OCI-LY1 (cell line): ENCODE measurements around the gene TEX52.

ENCODE experiments used
- H2AFZ ChIP-seq: fragments of 200-600 bp; sonication (generic), shearing (Covaris generic); 2 replicates; pipeline ENCODE4 v1.6.0; 2014; ENCODE audit warnings: antibody characterized with exemption, mild to moderate bottlenecking, low read length
- H3F3A ChIP-seq: fragments of 200-600 bp; sonication (generic), shearing (Covaris generic); 2 replicates; pipeline ENCODE4 v1.6.0; 2014; ENCODE audit warnings: mild to moderate bottlenecking, antibody characterized with exemption, low read length, moderate library complexity; ENCODE audit not compliant: insufficient read depth
- H3K27ac ChIP-seq: fragments of 200-600 bp; sonication (generic); 2 replicates; pipeline ENCODE4 v1.5.1; 2014; ENCODE audit warnings: low read length, mixed run types, mild to moderate bottlenecking, low read depth; ENCODE audit not compliant: poor library complexity, severe bottlenecking
- H3K27me3 ChIP-seq: fragments of 200-600 bp; sonication (generic); 2 replicates; pipeline ENCODE4 v1.6.0; 2014; ENCODE audit warnings: antibody characterized with exemption, mild to moderate bottlenecking, low read length, moderate library complexity; ENCODE audit not compliant: insufficient read depth
- H3K36me3 ChIP-seq: fragments of 200-600 bp; sonication (generic); 2 replicates; pipeline ENCODE4 v1.6.1; 2014; ENCODE audit warnings: mild to moderate bottlenecking, antibody characterized with exemption, low read length, moderate library complexity, mixed read lengths; ENCODE audit not compliant: insufficient read depth
- H3K4me1 ChIP-seq: fragments of 200-600 bp; sonication (generic); 2 replicates; pipeline ENCODE4 v1.5.1; 2014; ENCODE audit warnings: mild to moderate bottlenecking, low read length, moderate library complexity; ENCODE audit not compliant: insufficient read depth, severe bottlenecking
- H3K4me2 ChIP-seq: fragments of 200-600 bp; sonication (generic), shearing (Covaris generic); 2 replicates; pipeline ENCODE4 v1.6.1; 2014; ENCODE audit warnings: low read length
- H3K4me3 ChIP-seq: fragments of 200-600 bp; sonication (generic); 2 replicates; pipeline ENCODE4 v1.5.1; 2014; ENCODE audit warnings: low read length, low read depth, mild to moderate bottlenecking, mixed read lengths; ENCODE audit not compliant: poor library complexity, severe bottlenecking
- H3K79me2 ChIP-seq: fragments of 200-600 bp; shearing (Covaris generic); 2 replicates; pipeline ENCODE4 v1.6.1; 2016; ENCODE audit warnings: mixed run types, low read length, mixed read lengths; ENCODE audit not compliant: insufficient read depth
- H3K9ac ChIP-seq: fragments of 200-600 bp; sonication (generic), shearing (Covaris generic); 2 replicates; pipeline ENCODE4 v1.6.1; 2014; ENCODE audit warnings: mild to moderate bottlenecking, low read length, mixed read lengths
- H3K9me2 ChIP-seq: fragments of 200-600 bp; sonication (generic), shearing (Covaris generic); 2 replicates; pipeline ENCODE4 v1.6.1; 2014; ENCODE audit warnings: low read depth, mild to moderate bottlenecking, low read length, mixed read lengths
- H3K9me3 ChIP-seq: fragments of 200-600 bp; shearing (Covaris generic); 2 replicates; pipeline ENCODE4 v1.6.1; 2014; ENCODE audit warnings: low read length, mixed read lengths
- H4K20me1 ChIP-seq: fragments of 200-600 bp; sonication (generic), shearing (Covaris generic); 2 replicates; pipeline ENCODE4 v1.6.0; 2016; ENCODE audit warnings: mild to moderate bottlenecking, low read length; ENCODE audit not compliant: insufficient read depth
- EZH2 ChIP-seq: fragments of 200-600 bp; sonication (generic), shearing (Covaris generic); IDR thresholded peaks from 2 replicates; pipeline ENCODE4 v1.8.0; 2017; ENCODE audit warnings: borderline replicate concordance, mixed run types, mild to moderate bottlenecking, antibody characterized with exemption, low read length, moderate library complexity, mixed read lengths
- TF ChIP-seq, protein P1 (sequence below): fragments of 200-600 bp; sonication (generic), shearing (Covaris generic); IDR thresholded peaks from 2 replicates; pipeline ENCODE4 v1.5.1; 2017; ENCODE audit warnings: mild to moderate bottlenecking, antibody characterized with exemption, low read length, moderate library complexity, mixed read lengths

Gene TEX52

DNA sequence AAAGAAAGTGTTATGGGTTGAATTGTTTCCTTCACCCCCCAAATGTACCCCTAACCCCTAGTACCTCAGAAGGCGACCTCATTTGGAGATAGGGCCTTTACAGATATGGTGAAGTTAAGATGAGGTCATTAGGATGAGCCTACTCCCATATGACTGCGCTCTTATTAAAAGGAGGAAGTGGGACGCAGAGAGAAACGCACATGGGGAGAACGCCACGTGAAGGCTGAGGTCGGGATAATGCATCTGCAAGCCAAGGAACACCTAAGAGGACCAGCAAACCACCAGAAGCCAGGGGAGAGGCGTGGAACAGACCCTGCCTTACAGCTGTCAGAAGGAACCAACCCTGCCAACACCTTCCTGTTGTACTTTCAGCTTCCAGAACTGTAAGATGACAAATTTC is 20.3 kb downstream of the TEX52 start:
- H3K4me1 ChIP-seq: peaks cover 13% of the 10 kb centered on the region
- no peak overlapping the region for H2AFZ ChIP-seq
- no peak overlapping the region for H3K9ac ChIP-seq
- H3K4me3 ChIP-seq: no peak overlapping the region
- no peaks in the 10 kb centered on the region for H3K9me3 ChIP-seq
- H3K36me3 ChIP-seq: no peaks in the 10 kb centered on the region
- H3K79me2 ChIP-seq: no peaks in the 10 kb centered on the region
- no peaks in the 10 kb centered on the region for H3K27me3 ChIP-seq
- H3K4me2 ChIP-seq: no peak overlapping the region
- H3K9me2 ChIP-seq: no peaks in the 10 kb centered on the region
- no peak overlapping the region for H3K27ac ChIP-seq
- TF ChIP-seq, protein P1, sequence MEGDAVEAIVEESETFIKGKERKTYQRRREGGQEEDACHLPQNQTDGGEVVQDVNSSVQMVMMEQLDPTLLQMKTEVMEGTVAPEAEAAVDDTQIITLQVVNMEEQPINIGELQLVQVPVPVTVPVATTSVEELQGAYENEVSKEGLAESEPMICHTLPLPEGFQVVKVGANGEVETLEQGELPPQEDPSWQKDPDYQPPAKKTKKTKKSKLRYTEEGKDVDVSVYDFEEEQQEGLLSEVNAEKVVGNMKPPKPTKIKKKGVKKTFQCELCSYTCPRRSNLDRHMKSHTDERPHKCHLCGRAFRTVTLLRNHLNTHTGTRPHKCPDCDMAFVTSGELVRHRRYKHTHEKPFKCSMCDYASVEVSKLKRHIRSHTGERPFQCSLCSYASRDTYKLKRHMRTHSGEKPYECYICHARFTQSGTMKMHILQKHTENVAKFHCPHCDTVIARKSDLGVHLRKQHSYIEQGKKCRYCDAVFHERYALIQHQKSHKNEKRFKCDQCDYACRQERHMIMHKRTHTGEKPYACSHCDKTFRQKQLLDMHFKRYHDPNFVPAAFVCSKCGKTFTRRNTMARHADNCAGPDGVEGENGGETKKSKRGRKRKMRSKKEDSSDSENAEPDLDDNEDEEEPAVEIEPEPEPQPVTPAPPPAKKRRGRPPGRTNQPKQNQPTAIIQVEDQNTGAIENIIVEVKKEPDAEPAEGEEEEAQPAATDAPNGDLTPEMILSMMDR: no peak
- no peak for TF ChIP-seq EZH2
- H4K20me1 ChIP-seq: no peaks in the 10 kb centered on the region
- no peaks in the 10 kb centered on the region for H3F3A ChIP-seq

DNA sequence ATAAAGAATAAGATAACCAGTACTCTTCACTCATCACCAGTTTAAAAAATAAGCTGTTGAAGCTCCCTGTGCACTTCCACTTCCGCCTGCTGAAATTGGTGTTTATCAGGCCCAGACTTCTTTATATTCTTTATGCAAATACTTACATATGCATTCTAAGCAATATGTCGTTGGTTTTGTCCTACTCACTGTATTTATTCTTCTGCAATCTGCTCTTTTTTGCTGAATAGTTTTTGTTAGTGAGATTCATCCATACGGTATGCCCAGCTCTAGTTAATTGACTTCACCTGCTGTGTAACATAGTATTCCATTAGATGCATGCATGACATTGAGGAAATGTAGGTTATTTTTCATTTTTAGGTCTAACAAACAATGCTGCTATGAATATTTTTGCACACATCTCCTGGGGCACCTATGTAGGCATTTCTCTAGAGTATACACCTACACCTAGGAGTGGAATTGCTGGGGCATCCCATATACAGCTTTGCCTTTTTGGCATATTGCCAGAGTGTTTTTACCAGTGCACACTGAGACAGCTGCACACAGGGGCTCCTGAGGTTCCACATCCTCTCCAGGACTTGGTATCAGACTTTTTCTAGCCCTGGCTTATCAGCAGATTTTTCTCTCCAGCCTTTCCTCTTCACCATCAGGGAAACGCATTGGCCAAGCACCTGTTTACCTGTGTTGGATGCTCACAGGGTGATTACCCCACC is 21.0 kb downstream of the TEX52 start:
- H3K36me3 ChIP-seq: no peaks in the 10 kb centered on the region
- no peak overlapping the region for H3K4me2 ChIP-seq
- H4K20me1 ChIP-seq: no peaks in the 10 kb centered on the region
- H3K9me3 ChIP-seq: no peaks in the 10 kb centered on the region
- H3K4me1 ChIP-seq: peaks cover 13% of the 10 kb centered on the region
- H3K27me3 ChIP-seq: no peaks in the 10 kb centered on the region
- TF ChIP-seq, protein P1: no peak
- no peak for TF ChIP-seq EZH2
- H3K9me2 ChIP-seq: no peaks in the 10 kb centered on the region
- no peak overlapping the region for H3K27ac ChIP-seq
- no peak overlapping the region for H3K9ac ChIP-seq
- H3F3A ChIP-seq: no peaks in the 10 kb centered on the region
- H3K79me2 ChIP-seq: no peaks in the 10 kb centered on the region
- no peak overlapping the region for H3K4me3 ChIP-seq
- no peak overlapping the region for H2AFZ ChIP-seq

DNA sequence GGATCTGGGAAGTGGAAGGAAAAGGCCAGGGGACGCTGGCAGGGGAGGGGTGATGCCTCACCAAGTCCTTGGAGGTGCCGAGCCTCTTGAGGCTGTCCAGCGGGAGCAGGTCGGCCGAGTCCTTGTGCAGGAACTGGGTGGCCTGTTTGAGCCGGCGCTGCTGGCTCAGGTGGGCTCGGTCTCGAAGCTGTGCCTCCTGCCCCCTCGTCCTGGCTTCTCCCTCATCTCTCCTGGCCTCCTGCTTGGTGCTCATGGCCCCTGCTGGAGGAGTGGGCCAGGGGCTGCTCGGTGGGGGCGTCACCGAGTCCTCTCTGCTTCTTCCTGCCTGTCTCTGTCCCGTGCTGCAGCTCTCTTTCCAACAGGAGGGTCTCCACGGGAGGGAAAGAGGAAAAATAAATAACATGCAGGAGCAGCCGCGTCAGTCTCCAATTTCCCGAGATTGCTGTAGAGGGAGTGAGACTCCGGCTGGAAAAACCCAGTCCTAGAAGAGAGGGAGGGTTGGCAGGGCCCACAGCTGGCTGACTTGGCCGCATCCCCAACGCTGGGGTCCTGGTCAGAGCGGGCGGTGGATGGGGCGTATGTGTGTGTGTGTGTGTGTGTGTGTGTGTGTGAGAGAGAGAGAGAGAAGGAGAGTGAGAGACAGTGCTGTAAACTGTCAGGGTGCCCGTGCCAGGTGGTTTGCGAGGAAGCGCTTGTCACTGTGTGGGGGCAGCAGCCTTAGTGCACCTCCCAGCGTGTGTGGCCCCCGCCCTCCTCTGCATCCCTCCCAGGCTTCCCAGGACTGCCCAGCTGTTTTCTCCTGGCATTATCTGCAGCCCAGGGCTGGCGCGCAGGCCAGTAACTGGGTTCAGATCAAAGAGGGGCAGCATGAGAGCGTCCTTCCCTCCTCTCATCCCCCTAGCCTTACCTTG is 22.0 kb downstream of the TEX52 start, which contains the start of gene NRIP2:
NRIP2 (minus strand) TSS at position 455 of the 911 bp plus-strand sequence; CDS start at position 403, 52 bp downstream.
- Histone ChIP-seq H3K4me3 (no peak within 1 kb of the TSS), H3K9me2 (no peaks in the 10 kb centered on the region), H2AFZ (no peak within 1 kb of the TSS), H3K79me2 (no peaks in the 10 kb centered on the region), H3K9me3 (no peaks in the 10 kb centered on the region), H3K36me3 (peaks cover 3% of the 10 kb centered on the region; the same call in 1 of the 2 replicates), H4K20me1 (no peaks in the 10 kb centered on the region), H3K4me1 (peaks cover 13% of the 10 kb centered on the region), H3K27me3 (no peaks in the 10 kb centered on the region), H3K27ac (no peak within 1 kb of the TSS), H3K4me2 (no peak within 1 kb of the TSS), H3K9ac (no peak within 1 kb of the TSS), H3F3A (no peaks in the 10 kb centered on the region)
- TF ChIP-seq EZH2: no peak
- TF ChIP-seq, protein P1: no peak
